Cardiac fibroblast (primary cell): ENCODE data around the gene USP24.

Experiments
- DNase-seq, 2 donors: peaks; one replicate each; pipeline versions ENCODE4 v3.0.0 to v3.0.0-alpha.2; 2010; ENCODE audit warnings: low read depth in 2 of 2
- H3K4me3 ChIP-seq, 2 donors: replicated peaks in 1 of 2; 1 replicate in 1 of 2; 2 replicates in 1 of 2; pipeline ENCODE4 v1.5.1; 2011; ENCODE audit warnings: low read depth in 2 of 2, low read length in 2 of 2, mild to moderate bottlenecking in 2 of 2, moderate library complexity in 1 of 2
- TF ChIP-seq, protein P1 (sequence below): IDR thresholded peaks from one replicate; pipeline ENCODE4 v1.5.1; 2011; ENCODE audit warnings: low read depth, mild to moderate bottlenecking, low read length, inconsistent platforms

The USP24 gene

DNA sequence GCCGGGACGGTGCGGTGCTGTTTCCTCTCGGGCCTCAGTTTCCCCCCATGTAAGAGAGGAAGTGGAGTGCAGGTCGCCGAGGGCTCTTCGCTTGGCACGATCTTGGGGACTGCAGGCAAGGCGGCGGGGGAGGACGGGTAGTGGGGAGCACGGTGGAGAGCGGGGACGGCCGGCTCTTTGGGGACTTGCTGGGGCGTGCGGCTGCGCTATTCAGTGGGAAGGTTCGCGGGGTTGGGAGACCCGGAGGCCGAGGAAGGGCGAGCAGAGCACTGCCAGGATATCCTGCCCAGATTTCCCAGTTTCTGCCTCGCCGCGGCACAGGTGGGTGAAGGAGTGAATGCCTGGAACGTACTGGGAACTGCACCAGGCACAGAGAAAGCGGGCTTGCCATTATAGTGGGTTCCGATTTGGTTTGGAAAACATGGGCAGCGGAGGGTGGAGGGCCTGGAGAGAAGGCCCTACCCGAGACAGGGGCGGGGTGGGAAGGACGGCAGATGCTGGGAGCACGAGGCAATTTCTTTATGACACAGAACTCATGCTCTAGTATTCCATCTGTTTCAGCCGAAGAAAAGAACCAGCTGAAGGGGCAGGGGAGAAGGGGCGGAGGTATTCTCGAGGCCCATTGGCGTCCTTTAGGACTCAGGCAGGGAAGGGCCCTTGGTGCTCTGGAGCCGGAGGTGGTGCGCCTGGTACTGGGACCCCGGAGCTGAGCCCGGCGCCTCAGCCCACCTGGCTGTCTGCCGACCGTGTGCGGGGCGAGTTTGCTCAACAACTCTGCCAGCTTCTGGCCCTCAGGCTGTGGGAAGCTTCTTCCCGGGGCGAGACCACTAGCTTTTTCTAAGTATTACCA, 174.9 kb downstream of the USP24 start:
- DNase-seq: no peak
- H3K4me3 ChIP-seq: peak overlapping the region; percentile 15 to 49
- TF ChIP-seq, protein P1, sequence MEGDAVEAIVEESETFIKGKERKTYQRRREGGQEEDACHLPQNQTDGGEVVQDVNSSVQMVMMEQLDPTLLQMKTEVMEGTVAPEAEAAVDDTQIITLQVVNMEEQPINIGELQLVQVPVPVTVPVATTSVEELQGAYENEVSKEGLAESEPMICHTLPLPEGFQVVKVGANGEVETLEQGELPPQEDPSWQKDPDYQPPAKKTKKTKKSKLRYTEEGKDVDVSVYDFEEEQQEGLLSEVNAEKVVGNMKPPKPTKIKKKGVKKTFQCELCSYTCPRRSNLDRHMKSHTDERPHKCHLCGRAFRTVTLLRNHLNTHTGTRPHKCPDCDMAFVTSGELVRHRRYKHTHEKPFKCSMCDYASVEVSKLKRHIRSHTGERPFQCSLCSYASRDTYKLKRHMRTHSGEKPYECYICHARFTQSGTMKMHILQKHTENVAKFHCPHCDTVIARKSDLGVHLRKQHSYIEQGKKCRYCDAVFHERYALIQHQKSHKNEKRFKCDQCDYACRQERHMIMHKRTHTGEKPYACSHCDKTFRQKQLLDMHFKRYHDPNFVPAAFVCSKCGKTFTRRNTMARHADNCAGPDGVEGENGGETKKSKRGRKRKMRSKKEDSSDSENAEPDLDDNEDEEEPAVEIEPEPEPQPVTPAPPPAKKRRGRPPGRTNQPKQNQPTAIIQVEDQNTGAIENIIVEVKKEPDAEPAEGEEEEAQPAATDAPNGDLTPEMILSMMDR: no peak

DNA sequence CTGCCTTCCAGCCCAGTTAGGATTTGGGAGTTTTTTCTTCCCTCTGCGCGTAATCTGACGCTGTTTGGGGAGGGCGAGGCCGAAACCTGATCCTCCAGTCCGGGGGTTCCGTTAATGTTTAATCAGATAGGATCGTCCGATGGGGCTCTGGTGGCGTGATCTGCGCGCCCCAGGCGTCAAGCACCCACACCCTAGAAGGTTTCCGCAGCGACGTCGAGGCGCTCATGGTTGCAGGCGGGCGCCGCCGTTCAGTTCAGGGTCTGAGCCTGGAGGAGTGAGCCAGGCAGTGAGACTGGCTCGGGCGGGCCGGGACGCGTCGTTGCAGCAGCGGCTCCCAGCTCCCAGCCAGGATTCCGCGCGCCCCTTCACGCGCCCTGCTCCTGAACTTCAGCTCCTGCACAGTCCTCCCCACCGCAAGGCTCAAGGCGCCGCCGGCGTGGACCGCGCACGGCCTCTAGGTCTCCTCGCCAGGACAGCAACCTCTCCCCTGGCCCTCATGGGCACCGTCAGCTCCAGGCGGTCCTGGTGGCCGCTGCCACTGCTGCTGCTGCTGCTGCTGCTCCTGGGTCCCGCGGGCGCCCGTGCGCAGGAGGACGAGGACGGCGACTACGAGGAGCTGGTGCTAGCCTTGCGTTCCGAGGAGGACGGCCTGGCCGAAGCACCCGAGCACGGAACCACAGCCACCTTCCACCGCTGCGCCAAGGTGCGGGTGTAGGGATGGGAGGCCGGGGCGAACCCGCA, 175.7 kb downstream of the USP24 start, which contains the start of gene PCSK9:
PCSK9 (plus strand) TSS at position 207 of the 741 bp plus-strand sequence; CDS start at position 497, 290 bp downstream.
- DNase-seq: peak; percentile 23 to 37
- TF ChIP-seq, protein P1: no peak
- H3K4me3 ChIP-seq: peak within 1 kb of the TSS; percentile 15 to 49

DNA sequence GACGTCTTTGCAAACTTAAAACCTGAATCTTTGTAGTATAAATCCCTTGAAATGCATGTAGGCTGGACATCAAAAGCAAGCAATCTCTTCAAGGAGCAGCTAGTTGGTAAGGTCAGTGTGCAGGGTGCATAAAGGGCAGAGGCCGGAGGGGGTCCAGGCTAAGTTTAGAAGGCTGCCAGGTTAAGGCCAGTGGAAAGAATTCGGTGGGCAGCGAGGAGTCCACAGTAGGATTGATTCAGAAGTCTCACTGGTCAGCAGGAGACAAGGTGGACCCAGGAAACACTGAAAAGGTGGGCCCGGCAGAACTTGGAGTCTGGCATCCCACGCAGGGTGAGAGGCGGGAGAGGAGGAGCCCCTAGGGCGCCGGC, 176.2 kb downstream of the USP24 start:
- H3K4me3 ChIP-seq: peak overlapping the region in 1 of 2 donors; percentile 49
- TF ChIP-seq, protein P1: no peak
- no peak for DNase-seq

DNA sequence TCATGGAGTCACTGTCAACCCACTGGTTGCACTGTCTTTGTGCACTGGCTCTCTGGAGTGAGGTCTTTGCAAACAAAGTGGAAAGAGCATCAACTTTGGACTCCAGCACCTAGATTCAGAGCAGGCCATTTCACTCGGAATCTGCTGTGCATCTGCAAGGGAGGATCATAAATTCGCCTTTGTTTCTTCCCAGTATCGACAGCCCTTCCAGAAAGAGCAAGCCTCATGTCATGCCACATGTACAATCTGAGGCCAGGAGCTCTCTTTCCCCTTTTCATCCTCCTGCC, 176.7 kb downstream of the USP24 start:
- DNase-seq: no peak
- no peak overlapping the region for H3K4me3 ChIP-seq
- TF ChIP-seq, protein P1: no peak

DNA sequence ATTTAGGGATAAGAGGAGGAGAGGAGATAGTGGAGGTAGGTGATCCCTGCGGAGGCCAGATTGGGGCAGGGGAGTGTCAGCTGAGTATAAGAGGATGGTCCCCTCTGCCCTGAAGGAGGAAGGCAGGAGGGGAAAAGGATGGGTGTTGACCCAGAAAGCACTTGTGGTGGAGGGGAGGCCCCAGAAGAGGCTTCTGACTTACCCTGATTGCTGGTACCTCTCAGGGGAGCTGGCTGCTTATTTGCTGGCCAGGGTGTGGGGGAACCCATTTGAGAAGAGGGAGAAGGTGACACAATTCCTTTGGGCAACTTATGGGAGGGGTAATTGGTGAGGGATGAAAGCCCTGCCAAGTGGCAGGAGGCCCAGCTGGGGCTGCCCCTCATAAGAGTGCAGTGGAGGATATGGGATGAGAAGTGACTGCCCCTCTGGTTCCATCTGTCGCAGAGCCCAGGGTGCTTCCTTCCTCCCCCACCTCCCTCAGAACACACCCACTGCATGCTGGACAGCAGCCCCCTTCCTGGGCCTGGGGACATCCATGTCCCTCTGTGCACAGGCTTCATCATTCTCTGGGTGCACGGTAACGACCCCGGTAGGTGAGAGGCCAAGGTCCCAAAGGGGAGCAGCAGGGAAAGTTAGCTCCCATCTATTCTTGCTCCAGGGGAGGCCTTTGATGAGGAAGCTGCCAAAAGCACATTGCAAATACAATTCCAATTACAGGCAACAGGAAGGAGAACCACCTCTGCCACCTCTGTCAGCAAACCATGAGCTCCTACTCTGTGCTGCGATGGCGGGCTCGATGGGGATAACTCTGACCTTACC, 177.2 kb downstream of the USP24 start:
- TF ChIP-seq, protein P1: no peak
- DNase-seq: no peak
- no peak overlapping the region for H3K4me3 ChIP-seq

DNA sequence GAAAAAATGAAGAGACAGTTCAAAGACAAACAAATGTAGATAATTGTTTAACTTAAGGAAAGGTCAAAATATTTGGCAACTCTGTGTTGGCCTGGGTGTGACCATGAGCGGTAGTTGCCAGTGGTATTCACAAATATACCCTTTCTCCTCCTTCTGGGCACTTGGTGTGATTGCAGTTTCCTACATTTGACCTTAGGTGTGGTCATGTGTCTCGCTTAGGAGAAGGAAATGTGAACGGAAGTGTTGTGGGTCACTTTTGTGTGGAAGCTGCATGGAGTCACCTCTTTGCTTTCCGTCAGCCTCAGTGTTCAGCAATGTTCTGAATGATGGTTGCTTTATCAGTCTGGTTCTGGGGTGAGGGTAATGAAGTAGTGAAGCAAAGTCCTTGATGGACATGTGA, 179.3 kb downstream of the USP24 start:
- TF ChIP-seq, protein P1: no peak
- DNase-seq: no peak
- H3K4me3 ChIP-seq: no peak overlapping the region
